SU-DHL-6 (cell line): ENCODE results near the gene SHISA9.

Source experiments
- CTCF ChIP-seq: fragments of 200-600 bp; sonication (generic); IDR thresholded peaks from one replicate; pipeline ENCODE4 v1.5.1; 2017; ENCODE audit warnings: antibody characterized with exemption, mild to moderate bottlenecking, low read length, moderate library complexity; ENCODE audit not compliant: insufficient read depth, poor library complexity, severe bottlenecking
- EZH2phosphoT487 ChIP-seq: fragments of 200-600 bp; sonication (generic), shearing (Covaris generic); conservative IDR thresholded peaks from 2 replicates; pipeline ENCODE4 v1.6.1; 2018; ENCODE audit warnings: mild to moderate bottlenecking, antibody characterized with exemption, low read length, moderate library complexity, mixed read lengths

GRCh38 chr16:13102401-13102800, 201.0 kb downstream of the SHISA9 start:
- no peak for TF ChIP-seq CTCF
- TF ChIP-seq EZH2phosphoT487 = no peak
